Activated CD4-positive, alpha-beta T cell treated with anti-CD3 and anti-CD28 coated beads, Interleukin-2, Interleukin-4, amounts not matched to agents 100 ng/mL and 50 ng/mL, durations not matched to agents 16 hours and 8 hours (primary cell): ENCODE data around the gene ABCG1.

Experiments used
- DNase-seq: peaks from one replicate; pipeline ENCODE4 v3.0.0-alpha.2; 2020; ENCODE audit warnings: low spot score

Gene ABCG1

GRCh38 chr21:42324896-42325295 is 106.0 kb downstream of the ABCG1 start:
- DNase-seq, result no peak

- no peak for DNase-seq
These were observed 111.7 kb downstream of the ABCG1 start for GRCh38 chr21:42330380-42331371.

- DNase-seq, result no peak
These were observed 112.7 kb downstream of the ABCG1 start for GRCh38 chr21:42331660-42332059.

GRCh38 chr21:42332557-42333317 is 113.8 kb downstream of the ABCG1 start:
- no peak for DNase-seq

- no peak for DNase-seq
These were observed 117.1 kb downstream of the ABCG1 start for GRCh38 chr21:42336054-42336453.

GRCh38 chr21:42337276-42337675 is 118.3 kb downstream of the ABCG1 start:
- no peak for DNase-seq

DNA sequence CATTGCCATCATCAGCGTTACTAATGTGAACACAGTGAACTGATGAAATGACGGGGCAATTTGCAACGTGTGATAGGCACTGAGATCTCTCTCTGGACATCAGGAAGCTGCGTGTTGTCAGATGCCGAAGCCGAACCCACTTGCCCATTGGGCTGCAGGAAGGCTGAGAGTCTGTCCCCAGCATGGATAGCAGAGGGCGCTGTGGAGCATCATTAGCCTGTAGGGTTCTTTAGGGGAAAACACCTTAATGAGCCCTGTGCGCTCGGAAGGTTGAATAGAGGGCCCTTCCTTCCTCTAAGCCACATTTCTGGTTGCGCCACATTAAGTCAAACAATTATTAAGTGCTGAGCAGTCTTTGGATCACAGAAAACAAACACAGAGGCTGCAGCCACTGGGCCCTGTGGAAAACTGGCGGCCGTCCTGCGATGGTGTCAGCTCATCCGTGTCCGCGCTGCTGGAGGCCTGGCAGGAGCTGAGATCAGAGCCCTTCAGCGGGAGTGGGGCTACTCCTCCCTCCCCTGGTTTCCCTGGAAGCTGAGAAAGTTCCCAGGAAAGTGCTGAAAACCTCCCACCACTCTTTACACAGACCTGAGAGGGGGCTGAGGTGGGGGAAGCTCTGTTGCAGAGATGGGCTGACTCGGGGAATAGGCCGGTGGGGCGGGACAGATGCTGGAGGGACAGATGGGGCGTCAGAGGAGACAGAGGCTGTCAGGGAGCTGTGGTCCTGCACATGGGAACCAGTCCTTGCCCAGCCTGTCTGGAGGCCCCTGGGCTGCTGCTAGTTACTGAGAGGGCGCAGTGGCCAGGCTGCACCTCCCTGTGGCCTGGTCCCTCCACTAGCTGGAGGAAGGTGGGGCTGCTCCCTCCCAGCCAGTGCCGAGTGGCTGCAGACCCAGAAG is 119.1 kb downstream of the ABCG1 start:
- peak; percentile 68 for DNase-seq

DNA sequence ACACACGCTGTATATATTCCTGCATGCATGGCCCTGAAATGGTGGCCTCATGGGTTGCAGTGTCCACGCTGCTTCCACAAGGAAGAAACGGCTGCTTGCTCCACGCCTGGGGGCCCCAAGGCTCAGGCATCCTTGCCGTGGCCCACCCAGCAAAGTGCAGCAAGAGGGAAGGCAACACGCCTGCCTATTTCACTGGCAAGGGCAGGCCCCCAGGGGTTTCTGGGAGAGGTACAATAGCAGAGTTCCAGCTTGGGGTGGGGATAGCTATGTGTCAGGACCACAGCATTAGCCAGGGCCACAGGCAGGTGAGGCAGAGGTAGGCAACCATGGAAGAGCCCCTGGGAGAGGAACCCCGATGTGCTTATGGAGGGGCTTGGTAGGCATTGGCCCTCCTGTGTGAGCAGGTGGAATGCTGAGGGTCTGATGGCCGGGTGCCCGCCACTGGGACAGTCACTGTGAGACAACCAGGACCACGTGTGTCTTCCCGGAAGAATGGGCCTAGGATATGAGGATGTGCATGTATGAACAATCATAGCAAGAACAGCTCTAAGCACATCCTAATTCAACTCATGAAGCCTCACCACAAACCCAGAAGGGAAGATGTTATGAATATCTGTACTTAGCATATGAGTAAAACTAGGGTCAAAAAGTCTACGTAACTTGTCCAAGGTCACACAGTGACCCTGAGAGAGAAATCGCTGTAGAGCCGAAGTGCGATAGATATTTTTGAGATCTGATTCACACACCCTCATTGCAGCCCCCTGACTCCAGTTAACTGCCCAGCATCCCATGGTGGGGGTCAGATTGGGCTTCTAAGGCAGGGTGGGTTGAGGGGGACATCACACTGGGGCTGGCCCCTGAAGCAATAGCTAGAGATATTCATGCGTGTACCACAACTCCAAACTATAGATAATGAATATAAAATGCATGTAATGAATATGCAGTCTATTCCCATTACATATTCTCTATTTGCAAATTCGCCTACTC is 120.1 kb downstream of the ABCG1 start:
- peak; percentile 68 for DNase-seq

DNA sequence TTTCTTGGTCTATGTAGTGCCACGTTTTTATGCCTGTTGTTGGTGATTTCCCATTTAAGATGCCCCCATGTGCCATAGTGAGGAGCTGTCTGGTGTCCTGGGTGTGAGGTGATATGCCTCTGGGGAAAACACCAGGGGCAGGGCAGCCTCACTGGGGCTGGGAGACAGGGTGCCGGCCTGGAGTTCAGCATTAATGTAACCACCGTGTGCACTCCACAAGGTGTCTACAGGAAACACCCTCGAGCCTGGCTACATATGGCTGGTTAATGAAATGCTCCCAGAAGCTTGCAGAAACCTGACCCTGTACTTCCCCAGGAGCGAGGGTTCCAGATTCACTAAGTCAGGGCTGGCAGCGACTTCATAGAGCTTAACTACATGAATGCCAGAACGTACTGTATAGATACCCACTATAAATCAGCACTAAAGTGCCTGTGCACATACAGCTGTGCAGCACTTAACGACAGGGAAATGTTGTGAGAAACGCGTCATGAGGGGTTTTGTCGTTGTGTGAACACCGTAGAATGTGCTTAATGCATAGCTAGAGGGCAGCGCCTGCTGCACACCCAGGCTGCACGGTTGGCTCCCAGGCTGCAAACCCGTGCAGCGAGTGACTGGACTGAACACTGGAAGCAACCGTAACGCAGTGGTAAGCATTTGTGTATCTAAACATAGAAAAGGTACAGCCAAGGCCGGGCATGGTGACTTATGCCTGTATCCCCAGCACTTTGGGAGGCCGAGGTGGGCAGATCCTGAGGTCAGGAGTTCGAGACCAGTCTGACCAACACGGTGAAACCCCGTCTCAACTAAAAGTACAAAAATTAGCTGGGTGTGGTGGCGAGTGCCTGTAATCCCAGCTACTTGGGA is 121.5 kb downstream of the ABCG1 start:
- no peak for DNase-seq

GRCh38 chr21:42341776-42342542 is 123.0 kb downstream of the ABCG1 start:
- DNase-seq, result no peak

DNA sequence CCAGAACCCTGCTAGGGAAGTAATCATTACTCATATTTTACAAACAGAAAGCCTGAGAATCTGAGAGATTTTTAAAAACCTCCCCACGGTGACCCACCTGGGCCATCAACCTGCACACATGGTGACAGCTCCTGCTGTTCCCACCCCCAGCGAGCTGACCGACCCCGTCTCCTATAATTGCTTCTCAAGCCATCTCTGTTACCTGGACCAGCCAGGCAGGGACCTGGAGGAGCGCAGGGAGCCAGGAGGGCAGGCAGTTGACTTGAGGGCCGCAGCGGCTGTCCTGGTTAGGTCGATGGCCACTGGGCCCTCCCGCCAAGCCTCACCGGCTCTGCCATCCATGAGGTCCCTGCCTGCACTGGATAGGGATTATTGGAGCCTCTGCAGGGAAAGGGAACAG is 124.2 kb downstream of the ABCG1 start:
- no peak for DNase-seq

GRCh38 chr21:42343556-42343955 is 124.6 kb downstream of the ABCG1 start:
- DNase-seq, result no peak

GRCh38 chr21:42343963-42344510 is 125.1 kb downstream of the ABCG1 start:
- no peak for DNase-seq

DNA sequence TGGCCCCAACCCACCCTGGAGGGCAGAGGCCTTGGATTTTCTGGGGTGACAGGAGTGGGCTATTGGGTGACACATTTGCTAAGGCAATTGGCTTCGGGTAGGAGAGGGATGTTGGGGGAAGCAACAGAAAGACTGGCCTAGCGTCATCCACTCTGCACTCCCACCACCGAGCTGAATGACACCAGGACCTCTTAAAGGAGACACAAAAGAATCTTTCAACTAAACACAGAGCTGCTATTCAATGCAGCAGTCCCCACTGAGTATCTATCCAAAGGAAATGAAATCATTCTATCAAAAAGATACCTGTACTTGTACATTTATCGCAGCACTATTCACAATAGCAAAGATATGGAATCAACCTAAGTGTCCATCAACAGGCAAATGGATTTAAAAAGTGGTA is 125.7 kb downstream of the ABCG1 start:
- DNase-seq, result no peak

- DNase-seq, result no peak
These were observed 127.5 kb downstream of the ABCG1 start for GRCh38 chr21:42346441-42346840.
